Heart left ventricle (tissue), 13 donors: ENCODE measurements around the gene MYL11.
"Not testable (repeated sequence)": the region's sequence is repeated elsewhere in the genome, so short reads cannot be mapped to it uniquely, and the experiment has no call there.

Experiments
- POLR2A ChIP-seq, 2 donors: fragments of 450-650 bp; IDR thresholded peaks; one replicate each; pipeline ENCODE4 v1.6.1; 2017; ENCODE audit warnings: antibody characterized with exemption in 2 of 2, mild to moderate bottlenecking in 2 of 2, moderate library complexity in 2 of 2
- TF ChIP-seq, protein P1 (sequence below), 12 donors: fragments of 200-600 bp; sonication (generic) in 4 of 12; IDR thresholded peaks; one replicate each; pipeline versions ENCODE4 v1.5.0 to v1.8.0; 2018 to 2022; ENCODE audit warnings: antibody characterized with exemption in 12 of 12, mild to moderate bottlenecking in 5 of 12
- donor health status: ischemic (EF 13 %, LVEDD 7.1; RV severe dilation, severe dysfunction).
- donor health status: DM: no; HTN: yes; CAD: no.
- donor health status: DM: no; HTN: no; CAD: no.
- donor health status: ischemic (EF 25% LVEDD 6.9; RV normal size, moderate dysfunction).
- donor health status: ischemic (EF 25% LVEDD 5.7; RV mildly dilated, moderate dysfunction).
- donor health status: ischemic (EF 35%, LVEDD 5.7; RV mildly dilated, moderate dysfunction).
- donor health status: nonischemic (EF 11% LVEDD 7.7; RV severe dilation, severe dysfunction).
- donor health status: DM: yes; HTN: yes; CAD: no.
- donor health status: PGD.
- donor health status: ischemic (EF 29% LVEDD 5.4; RV normal size, mild dysfunction).
- donor health status: nonischemic (EF 23%, LVEDD 6.1; RV moderate dilation, normal function).

DNA sequence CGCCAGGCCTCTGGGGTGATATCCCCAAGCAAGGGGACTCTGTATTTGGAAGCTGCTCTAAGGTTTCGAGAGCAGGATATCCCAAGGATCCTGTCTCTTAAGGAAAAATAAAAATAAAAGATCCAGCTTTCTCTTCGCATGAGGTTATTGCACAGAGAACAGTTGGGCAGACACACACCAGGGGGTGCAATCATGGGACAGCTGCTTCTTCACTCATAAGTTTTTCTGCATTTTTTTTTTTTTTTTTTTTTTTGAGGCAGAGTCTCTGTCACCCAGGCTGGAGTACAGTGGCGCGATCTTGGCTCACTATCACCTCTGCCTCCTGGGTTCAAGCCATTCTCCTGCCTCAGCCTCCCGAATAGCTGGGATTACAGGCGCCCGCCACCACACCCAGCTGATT, 32.6 kb upstream of the MYL11 start:
- TF ChIP-seq, protein P1, sequence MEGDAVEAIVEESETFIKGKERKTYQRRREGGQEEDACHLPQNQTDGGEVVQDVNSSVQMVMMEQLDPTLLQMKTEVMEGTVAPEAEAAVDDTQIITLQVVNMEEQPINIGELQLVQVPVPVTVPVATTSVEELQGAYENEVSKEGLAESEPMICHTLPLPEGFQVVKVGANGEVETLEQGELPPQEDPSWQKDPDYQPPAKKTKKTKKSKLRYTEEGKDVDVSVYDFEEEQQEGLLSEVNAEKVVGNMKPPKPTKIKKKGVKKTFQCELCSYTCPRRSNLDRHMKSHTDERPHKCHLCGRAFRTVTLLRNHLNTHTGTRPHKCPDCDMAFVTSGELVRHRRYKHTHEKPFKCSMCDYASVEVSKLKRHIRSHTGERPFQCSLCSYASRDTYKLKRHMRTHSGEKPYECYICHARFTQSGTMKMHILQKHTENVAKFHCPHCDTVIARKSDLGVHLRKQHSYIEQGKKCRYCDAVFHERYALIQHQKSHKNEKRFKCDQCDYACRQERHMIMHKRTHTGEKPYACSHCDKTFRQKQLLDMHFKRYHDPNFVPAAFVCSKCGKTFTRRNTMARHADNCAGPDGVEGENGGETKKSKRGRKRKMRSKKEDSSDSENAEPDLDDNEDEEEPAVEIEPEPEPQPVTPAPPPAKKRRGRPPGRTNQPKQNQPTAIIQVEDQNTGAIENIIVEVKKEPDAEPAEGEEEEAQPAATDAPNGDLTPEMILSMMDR (IDR thresholded peaks at IDR 0.05) = not testable (repeated sequence)
- not testable (repeated sequence) for TF ChIP-seq POLR2A (IDR thresholded peaks at IDR 0.05)
